GM19324 (cell line): Measurements from ENCODE around the gene EPHA2.

Experiments used
- ATAC-seq: cut with Tn5 transposase; IDR thresholded peaks from one replicate; pipeline ENCODE4 v1.9.1; 2021; ENCODE audit warnings: mild to moderate bottlenecking, moderate library complexity; ENCODE audit not compliant: unreplicated experiment, low FRiP score

EPHA2 gene

GRCh38 chr1:16077406-16078245 is 78.2 kb downstream of the EPHA2 start:
- ATAC-seq: no peak

- ATAC-seq: no peak
Observed at GRCh38 chr1:16076865-16077238, 79.0 kb downstream of the EPHA2 start.

GRCh38 chr1:16076031-16076864 is 79.6 kb downstream of the EPHA2 start:
- ATAC-seq: no peak

- no peak for ATAC-seq
Observed at GRCh38 chr1:16075337-16076030, 80.4 kb downstream of the EPHA2 start.
